OCI-LY7 (cell line): ENCODE measurements around the gene PDCD11.

Source experiments
- CTCF ChIP-seq: fragments of 200-600 bp; sonication (generic); conservative IDR thresholded peaks from 2 replicates; pipeline ENCODE4 v1.5.1; 2014; ENCODE audit warnings: mild to moderate bottlenecking, antibody characterized with exemption, low read length, moderate library complexity, mixed read lengths
- EZH2phosphoT487 ChIP-seq: fragments of 200-600 bp; sonication (generic); IDR thresholded peaks from 2 replicates; pipeline ENCODE4 v1.6.1; 2018; ENCODE audit warnings: low read depth, borderline replicate concordance, mild to moderate bottlenecking, mixed run types, antibody characterized with exemption, low read length, moderate library complexity, mixed read lengths

GRCh38 chr10:103395754-103396066 is 716 bp upstream of the PDCD11 start:
- TF ChIP-seq CTCF (no peak), EZH2phosphoT487 (no peak)
